Skeletal muscle cell (primary cell): Measurements from ENCODE around the gene CUX1.
"Not testable (repeated sequence)": the region's sequence is repeated elsewhere in the genome, so short reads cannot be mapped to it uniquely, and the experiment has no call there.

ENCODE experiments used
- DNase-seq: peaks from one replicate; pipeline ENCODE4 v3.0.0-alpha.2; 2010; ENCODE audit warnings: low read depth
- H3K4me3 ChIP-seq: 2 replicates; pipeline ENCODE4 v1.5.1; 2011; ENCODE audit warnings: low read depth, mild to moderate bottlenecking, control low read depth, low read length, moderate library complexity

CUX1 gene

DNA sequence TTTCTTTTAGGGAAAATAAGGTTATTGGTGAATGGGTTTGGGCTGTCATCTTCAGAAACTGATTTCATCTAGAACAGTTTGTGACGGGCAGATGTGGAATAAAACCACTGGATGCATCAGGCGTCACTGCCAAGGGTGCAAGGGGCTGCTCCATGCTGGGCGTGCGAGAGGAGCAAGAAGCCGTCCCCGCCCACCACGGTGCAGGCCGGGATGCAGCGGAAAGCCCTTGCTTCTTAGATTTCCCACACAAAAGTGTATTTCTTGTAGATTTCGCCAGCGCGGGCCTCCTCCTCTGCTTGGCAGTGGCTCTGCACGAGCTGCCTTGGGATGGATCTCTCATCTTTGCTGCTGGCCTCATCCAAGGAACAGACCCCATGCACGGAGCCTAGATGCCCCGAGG lies 189.3 kb downstream of the CUX1 start:
- no peak overlapping the region for H3K4me3 ChIP-seq
- DNase-seq: no peak

DNA sequence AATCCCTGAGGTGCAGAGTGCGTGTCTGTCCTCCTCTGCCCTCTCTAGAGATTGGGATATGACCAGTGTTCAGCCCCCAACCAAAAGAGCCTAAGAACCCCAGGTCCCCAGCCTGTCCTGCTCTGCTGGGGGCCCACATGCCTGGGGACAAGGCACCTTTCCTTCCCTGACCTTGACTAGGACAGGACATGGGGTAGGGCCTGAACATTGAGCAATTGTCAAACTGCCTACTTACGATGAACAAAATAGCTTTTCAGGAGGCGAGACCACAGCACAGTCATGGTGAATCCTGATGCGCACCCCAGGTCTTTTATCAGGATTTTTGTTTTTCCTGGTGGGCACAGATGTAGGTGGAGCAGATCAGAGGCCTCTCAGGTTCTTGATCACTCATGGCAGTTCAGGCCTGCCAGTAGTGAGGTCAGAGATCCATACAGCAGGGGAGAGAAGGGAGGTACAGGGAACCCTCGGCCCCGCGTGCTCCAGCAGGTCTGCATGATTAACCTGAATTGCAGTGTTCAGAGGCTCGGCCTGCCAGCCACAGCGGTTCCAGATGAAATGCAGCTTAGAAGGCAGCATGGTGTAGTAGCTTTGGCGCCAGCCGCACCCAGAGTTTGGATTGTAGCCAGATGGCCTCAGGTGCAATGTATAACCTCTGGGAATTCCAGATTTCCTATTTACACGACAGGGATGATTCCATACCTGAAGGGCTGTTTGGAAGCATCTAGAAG lies 191.3 kb downstream of the CUX1 start:
- no peak for DNase-seq
- no peak overlapping the region for H3K4me3 ChIP-seq

DNA sequence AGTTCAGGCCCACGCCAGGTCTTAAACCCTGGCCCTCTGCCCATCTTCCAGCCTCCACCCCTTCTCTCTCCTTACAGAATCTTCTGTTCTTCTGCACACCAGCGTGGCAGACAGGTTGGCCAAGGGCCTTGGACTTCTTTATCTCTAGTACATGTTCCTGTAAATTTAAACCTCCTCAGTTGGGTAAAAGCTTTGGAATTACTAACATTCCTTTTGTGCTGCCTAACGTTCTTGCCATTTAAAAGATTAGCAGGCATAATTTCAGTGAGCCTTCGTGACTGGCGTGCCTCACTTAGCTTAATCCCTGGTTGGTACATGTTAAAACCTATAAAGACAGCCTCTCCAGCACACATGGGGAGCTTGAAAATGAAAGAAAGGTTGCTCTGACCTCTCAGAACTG lies 192.2 kb downstream of the CUX1 start:
- no peak overlapping the region for H3K4me3 ChIP-seq
- no peak for DNase-seq

DNA sequence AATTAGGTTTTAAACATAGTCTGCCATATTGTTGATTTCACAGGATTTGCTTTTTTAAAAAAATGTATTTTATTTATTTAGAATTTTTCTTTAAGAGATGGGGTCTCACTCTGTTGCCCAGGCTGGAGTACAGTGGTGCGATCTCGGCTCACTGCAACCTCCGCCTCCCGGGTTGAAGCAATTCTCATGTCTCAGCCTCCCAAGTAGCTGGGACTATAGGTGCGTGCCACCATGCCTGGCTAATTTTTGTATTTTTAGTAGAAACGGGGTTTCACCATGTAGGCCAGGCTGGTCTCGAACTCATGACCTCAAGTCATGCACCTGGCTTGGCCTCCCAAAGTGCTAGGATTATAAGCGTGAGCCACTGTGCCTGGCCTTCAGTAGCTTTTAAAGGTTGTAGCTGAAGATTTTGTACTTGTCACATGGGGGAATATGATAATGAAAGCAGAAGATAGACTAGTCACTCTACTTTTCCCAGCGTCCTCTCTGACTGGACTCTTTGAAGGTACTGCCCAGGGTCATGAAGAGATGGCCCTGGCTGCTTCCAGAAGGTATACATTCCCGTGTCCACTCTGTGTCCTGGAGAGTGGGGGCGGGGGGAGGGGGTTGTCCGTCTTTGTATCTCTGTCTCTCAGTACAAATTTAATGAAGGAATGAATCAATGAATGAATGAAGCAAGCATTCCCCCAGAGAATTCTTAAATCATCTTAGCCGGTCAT lies 194.8 kb downstream of the CUX1 start:
- not testable (repeated sequence) for H3K4me3 ChIP-seq, DNase-seq

DNA sequence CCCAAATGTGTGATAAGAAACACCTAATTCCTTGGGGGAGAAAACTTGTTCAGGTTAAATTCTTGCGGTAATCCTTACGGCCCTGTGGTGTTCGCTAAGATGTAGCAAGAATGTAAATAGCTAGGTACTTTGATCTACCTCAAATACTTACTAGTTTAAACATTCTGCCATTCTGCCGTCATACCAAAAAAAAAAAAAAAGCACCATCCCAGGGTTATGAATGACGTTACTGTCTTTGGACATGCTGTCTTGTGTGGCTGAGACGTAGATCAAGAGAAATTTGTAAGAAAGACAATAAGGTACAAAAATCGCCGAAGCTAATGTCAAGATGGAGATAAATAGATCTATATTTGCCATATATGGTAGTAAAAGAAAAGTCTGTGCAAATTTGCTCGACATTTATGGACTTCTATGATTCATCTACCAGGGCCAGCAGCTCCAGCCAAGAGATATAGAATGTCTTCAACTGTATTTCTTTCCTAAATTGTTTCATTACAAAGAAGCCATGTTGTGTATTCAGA lies 195.6 kb downstream of the CUX1 start:
- H3K4me3 ChIP-seq: no peak overlapping the region
- DNase-seq: no peak

DNA sequence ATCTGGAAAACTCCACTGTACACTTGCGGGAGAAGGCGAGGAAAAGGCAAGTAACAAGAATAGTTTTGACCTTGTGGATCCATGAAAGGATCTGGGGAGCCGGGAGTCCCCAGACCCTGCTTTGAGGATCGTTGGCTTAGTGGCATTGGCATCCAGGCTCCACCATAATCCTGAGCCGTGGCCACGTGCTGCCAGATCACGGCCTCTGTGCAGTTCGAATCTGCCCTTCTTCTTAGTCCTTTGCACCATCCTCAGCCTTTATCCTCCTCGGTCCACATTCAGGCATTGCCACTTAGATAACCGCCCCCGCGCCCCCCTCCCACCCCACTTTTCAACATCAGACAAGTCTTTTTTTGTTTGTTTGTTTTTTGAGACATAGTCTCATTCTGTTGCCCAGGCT lies 201.4 kb downstream of the CUX1 start:
- no peak for DNase-seq
- H3K4me3 ChIP-seq: no peak overlapping the region

DNA sequence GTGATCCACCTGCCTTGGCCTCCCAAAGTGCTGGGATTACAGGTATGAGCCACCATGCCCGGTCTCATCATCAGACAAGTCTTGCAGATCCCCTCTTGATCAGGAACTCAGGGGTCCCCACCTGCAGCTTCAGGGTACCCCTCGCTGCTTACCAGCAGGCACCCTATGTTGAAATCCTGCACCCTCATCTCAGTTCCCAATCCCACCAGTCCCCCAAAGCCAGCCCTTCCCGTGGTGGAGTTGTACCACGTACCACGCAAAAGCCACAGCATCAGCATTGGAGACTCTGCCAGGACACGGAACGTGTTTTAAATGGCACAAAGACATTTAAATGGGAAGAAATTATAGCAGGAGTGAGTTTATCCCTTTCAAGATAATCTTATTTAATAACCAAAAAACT lies 202.0 kb downstream of the CUX1 start:
- H3K4me3 ChIP-seq: no peak overlapping the region
- no peak for DNase-seq

DNA sequence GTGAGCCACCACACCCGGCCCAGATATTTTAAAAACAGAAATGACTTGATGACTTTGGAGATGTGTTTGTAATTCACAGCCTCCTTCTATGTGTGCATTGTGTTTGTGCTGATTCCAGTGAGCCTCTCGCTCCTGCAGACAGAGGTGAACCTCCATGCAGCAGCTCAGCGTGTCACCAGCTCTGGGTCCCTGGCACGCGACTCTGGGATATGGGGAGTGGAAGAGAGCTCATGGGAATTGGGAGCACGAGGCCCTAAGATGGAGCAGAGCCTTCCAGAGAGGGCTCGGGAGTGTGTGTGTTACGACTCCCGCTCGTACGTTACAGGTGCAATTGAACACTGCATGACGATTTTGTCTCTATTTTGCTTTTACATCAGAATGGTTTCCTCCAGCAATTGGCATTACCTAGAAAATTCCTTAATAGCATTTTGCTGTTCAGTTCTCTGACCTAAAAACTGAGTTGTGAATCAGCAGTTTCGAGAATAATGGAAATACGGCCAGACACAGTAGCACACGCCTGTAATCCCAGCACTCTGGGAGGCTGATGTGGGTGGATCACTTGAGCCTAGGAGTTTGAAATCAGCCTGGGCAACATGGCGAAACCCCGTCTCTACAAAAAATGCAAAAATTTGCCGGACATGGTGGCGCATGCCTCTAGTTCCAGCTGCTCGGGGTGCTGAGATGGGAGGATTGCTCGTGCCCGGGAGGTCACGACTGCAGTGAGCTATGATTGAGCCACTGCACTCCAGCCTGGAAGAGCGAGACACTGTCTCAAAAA lies 204.6 kb downstream of the CUX1 start:
- no peak for DNase-seq
- no peak overlapping the region for H3K4me3 ChIP-seq

DNA sequence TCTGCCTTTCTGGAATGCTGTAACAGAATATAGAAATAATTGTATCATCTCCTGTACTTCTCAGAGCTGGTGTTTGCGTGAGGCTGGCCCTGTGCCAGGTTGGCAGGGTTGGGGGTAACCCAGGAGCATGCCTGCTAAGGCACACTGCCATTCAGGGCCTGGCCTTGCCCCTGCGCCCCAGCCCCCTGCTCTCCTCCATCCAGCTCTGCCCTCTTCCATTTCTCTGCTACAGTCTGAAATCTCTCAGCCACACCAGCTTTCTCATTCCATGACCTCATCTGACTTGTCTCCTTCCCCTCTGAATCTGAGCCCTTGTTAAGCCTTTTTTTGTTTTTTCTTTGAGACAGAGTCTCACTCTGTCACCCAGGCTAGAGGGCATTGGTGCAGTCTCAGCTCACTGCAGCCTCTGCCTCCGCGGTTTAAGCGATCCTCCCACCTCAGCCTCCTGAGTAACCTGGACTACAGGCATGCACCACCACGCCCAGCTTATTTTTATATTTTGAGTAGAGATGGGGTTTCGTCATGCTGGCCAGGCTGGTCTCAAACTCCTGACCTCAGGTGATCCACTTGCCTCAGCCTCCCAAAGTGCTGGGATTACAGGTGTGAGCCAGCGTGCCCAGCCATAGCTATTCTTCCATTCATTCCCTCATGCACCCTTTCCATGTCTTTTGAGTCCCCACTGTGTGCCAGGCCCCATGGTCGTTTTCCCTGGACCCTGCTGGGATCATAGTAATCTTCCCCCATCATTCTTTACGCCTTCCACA lies 206.8 kb downstream of the CUX1 start:
- no peak overlapping the region for H3K4me3 ChIP-seq
- no peak for DNase-seq

DNA sequence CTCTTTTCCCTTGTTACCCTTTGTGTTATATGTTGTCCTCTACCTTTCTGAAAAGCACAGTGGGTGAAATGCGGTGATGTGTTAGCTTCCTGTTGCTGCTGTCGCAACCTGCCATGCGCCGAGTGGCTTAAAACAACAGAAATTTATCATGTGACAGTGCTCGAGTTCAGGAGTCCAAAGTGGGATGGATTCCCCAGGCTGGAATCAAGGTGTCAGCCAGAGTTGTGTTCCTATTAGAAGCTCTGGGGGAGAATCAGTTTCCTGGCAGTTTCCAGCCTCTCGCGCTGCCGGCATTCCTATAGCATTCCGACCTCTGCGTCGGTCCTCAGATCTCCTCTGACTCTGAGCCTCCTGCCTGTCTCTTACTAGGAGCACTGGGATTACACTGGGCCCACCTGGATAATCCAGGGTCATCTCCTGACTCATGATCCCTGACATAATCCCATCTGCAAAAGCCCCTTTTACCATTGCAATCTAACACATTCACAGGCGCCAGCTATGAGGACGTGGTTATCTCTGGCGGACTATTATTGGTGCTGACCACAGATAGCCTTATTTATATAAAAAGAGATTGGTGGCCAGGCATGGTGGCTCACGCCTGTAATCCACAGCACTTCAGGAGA lies 207.5 kb downstream of the CUX1 start:
- no peak for DNase-seq
- no peak overlapping the region for H3K4me3 ChIP-seq

DNA sequence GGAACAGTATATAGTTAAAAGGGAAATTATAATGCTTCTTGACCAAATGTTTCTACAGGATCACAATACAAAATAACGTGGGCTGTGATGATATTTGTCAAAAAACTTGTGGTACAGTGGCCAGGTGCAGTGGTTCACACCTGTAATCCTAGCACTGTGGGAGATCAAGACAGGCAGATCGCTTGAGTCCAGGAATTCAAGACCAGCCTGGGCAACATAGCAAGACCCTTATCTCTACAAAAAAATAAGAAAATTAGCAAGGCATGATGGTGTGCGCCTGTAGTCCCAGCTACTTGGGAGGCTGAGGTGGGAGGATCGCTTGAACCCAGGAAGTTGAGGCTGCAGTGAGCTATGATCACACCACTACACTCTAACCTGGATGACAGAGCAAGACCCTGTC lies 208.4 kb downstream of the CUX1 start:
- H3K4me3 ChIP-seq, DNase-seq: not testable (repeated sequence)

DNA sequence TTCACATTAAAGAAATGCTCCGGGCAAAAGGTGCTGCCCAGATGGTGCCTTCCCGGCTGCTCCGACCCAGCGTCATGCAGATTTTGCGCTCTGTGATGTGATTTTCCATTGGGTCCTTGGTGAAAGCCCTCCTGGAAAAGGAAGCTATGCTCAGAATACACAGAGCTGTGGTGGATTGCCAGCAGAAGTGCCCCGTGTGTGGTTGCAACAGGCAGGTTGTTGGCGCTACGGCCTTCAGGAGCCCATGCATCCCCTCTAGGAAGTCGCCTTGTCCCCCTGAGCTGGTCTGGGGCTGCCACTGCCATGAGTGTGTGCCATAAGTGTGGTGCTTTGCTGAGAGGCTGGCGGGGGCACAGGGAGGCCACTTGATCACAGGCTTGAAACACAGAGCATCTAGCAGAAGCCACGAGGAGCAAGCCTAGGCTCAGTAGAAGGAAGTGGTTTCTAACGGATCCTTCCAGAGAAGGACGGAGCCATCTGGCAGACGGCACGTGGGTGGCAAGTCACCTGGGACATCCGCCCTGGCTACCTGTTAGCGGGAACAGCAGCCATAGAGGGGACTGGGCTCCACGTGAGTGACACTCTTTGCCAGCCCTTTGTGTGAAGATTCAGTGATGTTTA lies 210.9 kb downstream of the CUX1 start:
- H3K4me3 ChIP-seq: no peak overlapping the region
- no peak for DNase-seq

DNA sequence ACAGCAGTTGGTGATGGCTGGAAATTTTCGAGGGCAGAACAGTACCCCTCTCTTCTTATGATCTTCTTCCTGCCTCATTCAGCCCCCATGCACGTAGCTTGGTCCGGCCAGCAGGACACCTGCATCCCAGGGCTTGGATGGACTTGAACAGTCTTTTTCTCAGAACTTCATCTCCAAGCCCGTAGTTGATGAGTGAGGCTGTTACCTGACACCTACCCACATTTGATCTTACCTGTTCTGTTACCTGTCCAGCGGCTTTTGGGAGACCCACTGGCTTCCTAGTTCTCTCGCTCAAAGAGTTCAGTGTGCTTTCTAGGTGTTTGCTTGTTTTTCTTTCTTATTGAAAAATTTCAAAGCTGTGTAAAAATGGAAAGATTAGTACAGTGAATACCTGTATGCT lies 212.2 kb downstream of the CUX1 start:
- H3K4me3 ChIP-seq: no peak overlapping the region
- DNase-seq: no peak

DNA sequence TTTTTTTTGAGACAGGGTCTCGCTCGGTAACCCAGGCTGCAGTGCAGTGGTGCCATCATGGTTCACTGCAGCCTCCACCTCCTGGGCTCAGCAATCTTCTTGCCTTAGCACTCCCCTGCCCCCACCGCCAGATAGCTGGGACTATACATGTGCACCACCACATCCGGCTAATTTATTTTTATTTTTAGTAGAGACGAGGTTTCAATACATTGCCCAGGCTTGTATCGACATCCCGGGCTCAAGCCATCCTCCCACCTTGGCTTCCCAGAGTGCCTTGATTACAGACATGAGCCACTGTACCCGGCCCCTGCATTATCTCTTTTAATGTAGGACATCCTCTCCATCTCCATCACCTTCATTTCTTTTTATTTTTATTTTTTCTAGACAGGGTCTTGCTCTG lies 213.3 kb downstream of the CUX1 start:
- H3K4me3 ChIP-seq: no peak overlapping the region
- no peak for DNase-seq

DNA sequence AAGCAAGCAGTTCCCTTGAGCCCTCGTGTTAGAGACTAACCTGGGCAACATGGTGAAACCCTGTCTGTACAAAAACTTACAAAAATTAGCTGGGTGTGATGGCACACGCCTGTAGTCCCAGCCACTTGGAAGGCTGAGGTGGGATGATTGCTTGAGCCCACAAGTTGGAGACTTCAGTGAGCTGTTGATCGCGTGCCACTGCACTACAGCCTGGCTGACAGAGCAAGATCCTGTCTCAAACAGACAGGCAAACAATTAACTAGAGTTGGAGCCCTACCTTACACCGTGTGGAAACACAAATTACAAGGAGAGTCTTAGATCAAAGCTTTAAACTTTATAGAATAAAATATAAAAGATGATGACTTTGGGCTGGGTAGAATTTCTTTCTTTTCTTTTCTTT lies 219.5 kb downstream of the CUX1 start:
- no peak overlapping the region for H3K4me3 ChIP-seq
- no peak for DNase-seq

DNA sequence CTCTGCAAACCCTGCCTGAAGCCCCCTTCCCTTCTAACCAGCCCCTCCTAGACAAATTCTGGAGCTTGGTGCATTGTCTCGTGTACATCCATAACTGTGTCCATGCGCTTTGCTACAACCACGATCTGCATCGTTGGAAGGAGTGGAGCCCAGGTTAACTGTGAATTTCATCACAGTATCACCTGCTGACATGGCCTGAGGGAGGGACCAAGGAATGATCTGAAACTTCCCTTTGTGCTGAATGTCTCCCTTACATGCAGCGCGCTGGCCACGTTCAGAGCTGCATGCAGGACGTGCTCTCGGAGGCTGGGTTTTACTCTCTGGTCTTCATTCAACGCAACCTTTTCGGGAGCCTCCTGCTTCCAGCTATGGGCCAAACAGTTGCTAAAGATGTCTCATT lies 222.3 kb downstream of the CUX1 start:
- no peak overlapping the region for H3K4me3 ChIP-seq
- no peak for DNase-seq

DNA sequence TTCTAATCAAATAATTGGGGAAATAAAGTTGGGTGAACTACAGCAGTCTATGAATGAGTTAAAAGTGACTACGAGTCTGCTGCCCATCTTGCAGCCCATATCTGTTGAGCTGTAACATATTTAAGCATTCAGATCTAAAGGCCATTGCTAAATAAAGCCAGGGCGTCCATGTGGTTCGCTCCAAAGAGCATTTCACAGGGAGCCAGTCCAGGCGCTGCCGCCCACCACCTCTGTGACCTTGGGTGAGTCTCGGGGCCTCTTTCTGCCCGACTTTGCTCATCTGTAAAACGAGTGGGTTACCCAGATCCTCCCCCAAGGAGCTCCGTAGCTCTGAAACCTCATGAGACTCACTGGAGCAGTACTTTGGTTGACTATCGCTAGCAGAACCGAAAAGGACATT lies 223.1 kb downstream of the CUX1 start:
- no peak for DNase-seq
- no peak overlapping the region for H3K4me3 ChIP-seq

DNA sequence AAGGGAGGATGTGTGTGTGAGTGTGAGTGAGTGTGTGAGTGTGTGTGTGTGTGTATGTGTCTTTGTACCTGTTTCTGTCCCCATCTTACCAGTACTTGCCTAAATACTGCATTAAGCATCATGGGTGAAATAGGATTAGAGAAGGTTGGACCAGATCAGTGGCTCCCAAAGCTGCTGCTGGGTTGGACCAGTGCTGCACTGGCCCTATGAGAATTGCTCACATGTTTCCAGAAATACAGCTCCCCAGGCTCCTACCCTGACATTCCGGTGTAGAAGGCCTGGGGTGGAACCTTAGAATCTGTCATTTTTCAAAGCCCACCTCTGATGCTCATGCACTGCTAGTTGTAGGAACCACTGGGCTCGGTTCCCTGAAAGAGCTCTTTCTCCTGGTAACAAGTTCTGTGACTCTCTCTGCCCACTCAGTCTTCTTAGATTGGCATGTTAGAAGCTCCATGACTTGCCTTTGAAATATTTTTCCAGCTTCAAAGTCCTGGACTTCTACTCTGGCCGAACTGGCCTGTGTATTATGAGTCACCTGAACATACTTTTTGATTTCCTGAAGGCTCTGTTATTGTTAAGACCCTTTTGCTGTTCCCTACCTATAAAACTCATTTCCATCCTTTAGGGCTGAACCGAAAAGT lies 224.7 kb downstream of the CUX1 start:
- DNase-seq: peak; percentile 28
- no peak overlapping the region for H3K4me3 ChIP-seq
